NCI-H524 treated with DMSO at 0.1 percent for 48 hours (cell line): ENCODE measurements around the gene NOMO2.
"Not testable (repeated sequence)": the region's sequence is repeated elsewhere in the genome, so short reads cannot be mapped to it uniquely, and the experiment has no call there.

ENCODE experiments used
- DNase-seq: peaks from one replicate; lab custom pipeline; 2025; lab: John Stamatoyannopoulos, UW

Gene NOMO2

GRCh38 chr16:18522637-18523036 lies 39.3 kb downstream of the NOMO2 start:
- DNase-seq = not testable (repeated sequence)

GRCh38 chr16:18521445-18522181 lies 40.3 kb downstream of the NOMO2 start:
- DNase-seq = not testable (repeated sequence)

- not testable (repeated sequence) for DNase-seq
These were observed 43.2 kb downstream of the NOMO2 start for GRCh38 chr16:18518536-18519283.

GRCh38 chr16:18498430-18498829 lies 63.5 kb downstream of the NOMO2 start:
- not testable (repeated sequence) for DNase-seq

GRCh38 chr16:18497032-18497431 lies 64.9 kb downstream of the NOMO2 start:
- DNase-seq = not testable (repeated sequence)

GRCh38 chr16:18492118-18492897 lies 69.6 kb downstream of the NOMO2 start:
- DNase-seq = not testable (repeated sequence)

GRCh38 chr16:18436025-18436424 lies 125.9 kb downstream of the NOMO2 start:
- DNase-seq = not testable (repeated sequence)

GRCh38 chr16:18415827-18416226 lies 146.1 kb downstream of the NOMO2 start:
- DNase-seq = not testable (repeated sequence)

GRCh38 chr16:18409532-18410293 lies 152.2 kb downstream of the NOMO2 start:
- DNase-seq = not testable (repeated sequence)

GRCh38 chr16:18401851-18402657 lies 159.8 kb downstream of the NOMO2 start:
- DNase-seq = not testable (repeated sequence)

GRCh38 chr16:18401159-18401558 lies 160.7 kb downstream of the NOMO2 start:
- DNase-seq = not testable (repeated sequence)

- not testable (repeated sequence) for DNase-seq
These were observed 167.5 kb downstream of the NOMO2 start for GRCh38 chr16:18394363-18394762.

GRCh38 chr16:18387767-18388166 lies 174.1 kb downstream of the NOMO2 start:
- DNase-seq = not testable (repeated sequence)

- not testable (repeated sequence) for DNase-seq
These were observed 175.4 kb downstream of the NOMO2 start for GRCh38 chr16:18386517-18386916.

- DNase-seq = not testable (repeated sequence)
These were observed 176.6 kb downstream of the NOMO2 start for GRCh38 chr16:18385285-18385684.

- DNase-seq = not testable (repeated sequence)
These were observed 177.0 kb downstream of the NOMO2 start for GRCh38 chr16:18384869-18385268.

GRCh38 chr16:18384098-18384636 lies 177.7 kb downstream of the NOMO2 start:
- DNase-seq = not testable (repeated sequence)

GRCh38 chr16:18382696-18383095 lies 179.2 kb downstream of the NOMO2 start:
- DNase-seq = not testable (repeated sequence)
